Neutrophil (primary cell): ENCODE measurements around the gene NPPB.

Experiments
- H3K27ac ChIP-seq: fragments of 200-600 bp; sonication (generic); 2 replicates; pipeline ENCODE4 v1.5.1; 2016; ENCODE audit warnings: mild to moderate bottlenecking, moderate library complexity
- H3K27me3 ChIP-seq: fragments of 200-600 bp; sonication (generic); 2 replicates; pipeline ENCODE4 v1.6.0; 2016; ENCODE audit warnings: mild to moderate bottlenecking
- H3K36me3 ChIP-seq: fragments of 200-600 bp; sonication (generic); 2 replicates; pipeline ENCODE4 v1.5.1; 2017
- H3K4me1 ChIP-seq, 2 experiments: fragments of 200-600 bp in 1 of 2; sonication (generic) in 1 of 2; 1 replicate in 1 of 2; 2 replicates in 1 of 2; pipeline versions ENCODE4 v1.5.1 to v1.6.1; 2013 to 2016; ENCODE audit warnings: low read depth in 1 of 2, low read length in 1 of 2, mild to moderate bottlenecking in 1 of 2, moderate library complexity in 1 of 2; ENCODE audit not compliant: control insufficient read depth in 1 of 2, insufficient read depth in 1 of 2
- H3K4me3 ChIP-seq, 2 experiments: fragments of 200-600 bp in 1 of 2; sonication (generic) in 1 of 2; 1 replicate in 1 of 2; 2 replicates in 1 of 2; pipeline ENCODE4 v1.5.1; 2013 to 2016; ENCODE audit warnings: low read depth in 1 of 2, low read length in 1 of 2, mild to moderate bottlenecking in 1 of 2, moderate library complexity in 1 of 2
- H3K9me3 ChIP-seq: fragments of 200-600 bp; sonication (generic); 2 replicates; pipeline ENCODE4 v1.5.1; 2016
- TF ChIP-seq, protein P1 (sequence below): fragments of 200-600 bp; sonication (generic); IDR thresholded peaks from 2 replicates; pipeline ENCODE4 v1.5.1; 2016; ENCODE audit warnings: antibody characterized with exemption

Gene NPPB

DNA sequence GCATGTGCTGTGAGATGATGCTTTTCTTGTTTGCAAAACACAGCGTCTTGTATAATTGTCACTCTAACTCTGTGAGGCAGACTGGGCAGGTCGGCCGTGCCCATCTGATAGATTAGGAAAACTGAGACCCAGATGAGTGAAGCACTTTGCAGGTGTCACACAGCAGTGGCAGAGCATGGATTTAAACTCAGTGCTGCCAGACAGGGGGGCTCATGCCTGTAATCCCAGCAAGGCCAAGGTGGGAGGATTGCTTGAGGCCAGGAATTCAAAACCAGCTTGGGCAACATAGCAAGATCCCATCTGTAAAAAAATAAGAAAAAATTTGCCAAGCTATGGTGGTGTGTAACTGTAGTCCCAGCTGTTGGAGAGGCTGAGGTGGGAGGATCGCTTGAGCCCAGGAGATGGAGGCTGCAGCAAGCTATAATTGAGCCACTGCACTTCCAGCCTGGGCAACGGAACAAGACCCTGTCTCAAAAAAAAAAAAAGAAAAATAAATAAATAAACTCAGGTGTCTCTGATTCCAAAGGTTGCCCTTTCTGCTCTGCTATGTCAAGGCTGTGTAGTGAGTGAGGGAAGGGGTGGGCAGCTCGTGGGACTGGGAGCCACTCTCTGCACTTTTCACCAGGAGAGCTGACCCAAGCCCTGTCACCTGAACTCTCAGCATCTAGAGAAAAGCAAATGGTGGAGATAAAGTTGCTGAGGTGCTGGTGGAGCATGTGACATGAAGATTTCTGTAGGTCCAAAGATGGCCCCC, 32.9 kb upstream of the NPPB start:
- Histone ChIP-seq H3K36me3 (no peaks in the 10 kb centered on the region), H3K4me3 (no peak overlapping the region), H3K4me1 (peaks cover 4% of the 10 kb centered on the region in 2 experiments), H3K9me3 (no peaks in the 10 kb centered on the region), H3K27me3 (peaks cover 15% of the 10 kb centered on the region), H3K27ac (no peak overlapping the region)
- TF ChIP-seq, protein P1, sequence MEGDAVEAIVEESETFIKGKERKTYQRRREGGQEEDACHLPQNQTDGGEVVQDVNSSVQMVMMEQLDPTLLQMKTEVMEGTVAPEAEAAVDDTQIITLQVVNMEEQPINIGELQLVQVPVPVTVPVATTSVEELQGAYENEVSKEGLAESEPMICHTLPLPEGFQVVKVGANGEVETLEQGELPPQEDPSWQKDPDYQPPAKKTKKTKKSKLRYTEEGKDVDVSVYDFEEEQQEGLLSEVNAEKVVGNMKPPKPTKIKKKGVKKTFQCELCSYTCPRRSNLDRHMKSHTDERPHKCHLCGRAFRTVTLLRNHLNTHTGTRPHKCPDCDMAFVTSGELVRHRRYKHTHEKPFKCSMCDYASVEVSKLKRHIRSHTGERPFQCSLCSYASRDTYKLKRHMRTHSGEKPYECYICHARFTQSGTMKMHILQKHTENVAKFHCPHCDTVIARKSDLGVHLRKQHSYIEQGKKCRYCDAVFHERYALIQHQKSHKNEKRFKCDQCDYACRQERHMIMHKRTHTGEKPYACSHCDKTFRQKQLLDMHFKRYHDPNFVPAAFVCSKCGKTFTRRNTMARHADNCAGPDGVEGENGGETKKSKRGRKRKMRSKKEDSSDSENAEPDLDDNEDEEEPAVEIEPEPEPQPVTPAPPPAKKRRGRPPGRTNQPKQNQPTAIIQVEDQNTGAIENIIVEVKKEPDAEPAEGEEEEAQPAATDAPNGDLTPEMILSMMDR = no peak

DNA sequence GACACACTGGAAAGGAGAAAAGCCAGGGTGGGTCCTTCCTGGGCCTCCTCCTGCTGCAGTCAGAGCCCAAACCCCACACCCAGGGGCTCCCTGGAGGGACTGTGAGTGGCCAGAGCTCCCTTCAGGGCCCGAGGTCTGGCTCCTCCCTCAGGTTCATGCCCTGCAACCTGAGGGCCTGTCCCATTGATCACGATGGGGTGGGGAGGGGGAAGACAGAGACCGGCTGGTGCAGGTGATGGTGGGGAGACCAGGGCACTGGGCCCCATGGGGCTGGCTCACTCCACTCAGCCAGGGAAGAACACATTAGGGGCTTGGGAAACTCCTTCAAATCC, 30.1 kb upstream of the NPPB start:
- Histone ChIP-seq H3K4me3 (no peak overlapping the region), H3K9me3 (no peaks in the 10 kb centered on the region), H3K27me3 (no peaks in the 10 kb centered on the region), H3K4me1 (peaks cover 3 to 4% of the 10 kb centered on the region in 2 experiments), H3K36me3 (no peaks in the 10 kb centered on the region), H3K27ac (no peak overlapping the region)
- TF ChIP-seq, protein P1 = no peak

DNA sequence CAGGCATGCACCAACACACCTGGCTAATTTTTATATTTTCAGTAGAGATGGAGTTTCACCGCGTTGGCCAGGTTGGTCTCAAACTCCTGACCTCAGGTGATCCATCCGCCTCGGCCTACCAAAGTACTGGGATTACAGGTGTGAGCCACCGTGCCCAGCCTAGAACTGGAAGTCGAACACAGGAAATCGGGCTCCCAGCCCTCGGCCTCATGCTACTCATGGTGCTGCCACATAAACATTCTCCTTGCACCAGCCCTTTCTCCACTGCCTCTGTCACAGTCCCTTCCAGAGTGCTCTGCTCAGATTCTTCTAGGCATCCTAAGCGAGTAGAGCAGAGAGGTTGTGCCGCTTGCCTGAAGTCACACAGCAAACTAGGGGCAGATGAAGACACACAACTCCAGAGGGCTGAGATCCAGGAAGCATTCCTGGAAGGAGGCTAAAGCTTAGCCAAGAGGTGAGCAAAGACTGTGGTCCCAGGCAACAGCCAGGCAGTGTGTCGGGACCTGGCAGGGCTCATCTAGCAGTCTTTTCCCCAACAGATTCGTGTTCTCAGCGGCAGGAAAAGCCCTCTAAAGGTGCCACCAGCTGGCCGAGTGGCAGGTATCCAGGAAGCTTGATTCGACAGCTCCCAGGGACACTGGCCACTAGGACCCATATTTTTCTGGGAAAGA, 29.6 kb upstream of the NPPB start:
- H3K9me3 ChIP-seq = no peaks in the 10 kb centered on the region
- H3K4me1 ChIP-seq = peaks cover 0 to 1% of the 10 kb centered on the region in 2 experiments
- no peaks in the 10 kb centered on the region for H3K27me3 ChIP-seq
- H3K4me3 ChIP-seq = no peak overlapping the region
- TF ChIP-seq, protein P1 = no peak
- no peak overlapping the region for H3K27ac ChIP-seq
- no peaks in the 10 kb centered on the region for H3K36me3 ChIP-seq

DNA sequence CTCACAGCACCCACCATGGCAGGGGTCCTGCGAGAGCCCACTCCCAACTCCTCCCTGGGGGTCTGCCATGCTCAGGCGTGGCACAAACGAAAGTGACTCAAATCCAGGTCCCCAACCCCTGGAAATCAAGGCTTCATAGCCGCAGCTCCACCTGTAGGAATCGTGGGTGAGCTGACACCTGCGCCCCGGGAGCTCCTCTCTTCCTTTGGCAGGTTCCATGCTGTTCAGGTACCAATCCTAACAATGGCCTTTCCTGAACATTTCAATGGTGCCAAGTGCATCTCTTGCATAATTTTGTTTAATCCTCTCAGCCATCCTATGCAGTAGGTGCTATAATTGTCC, 28.9 kb upstream of the NPPB start:
- H3K27ac ChIP-seq = no peak overlapping the region
- TF ChIP-seq, protein P1 = no peak
- H3K36me3 ChIP-seq = no peaks in the 10 kb centered on the region
- no peaks in the 10 kb centered on the region for H3K27me3 ChIP-seq
- peaks cover 0 to 4% of the 10 kb centered on the region in 2 experiments for H3K4me1 ChIP-seq
- H3K9me3 ChIP-seq = no peaks in the 10 kb centered on the region
- no peak overlapping the region for H3K4me3 ChIP-seq

DNA sequence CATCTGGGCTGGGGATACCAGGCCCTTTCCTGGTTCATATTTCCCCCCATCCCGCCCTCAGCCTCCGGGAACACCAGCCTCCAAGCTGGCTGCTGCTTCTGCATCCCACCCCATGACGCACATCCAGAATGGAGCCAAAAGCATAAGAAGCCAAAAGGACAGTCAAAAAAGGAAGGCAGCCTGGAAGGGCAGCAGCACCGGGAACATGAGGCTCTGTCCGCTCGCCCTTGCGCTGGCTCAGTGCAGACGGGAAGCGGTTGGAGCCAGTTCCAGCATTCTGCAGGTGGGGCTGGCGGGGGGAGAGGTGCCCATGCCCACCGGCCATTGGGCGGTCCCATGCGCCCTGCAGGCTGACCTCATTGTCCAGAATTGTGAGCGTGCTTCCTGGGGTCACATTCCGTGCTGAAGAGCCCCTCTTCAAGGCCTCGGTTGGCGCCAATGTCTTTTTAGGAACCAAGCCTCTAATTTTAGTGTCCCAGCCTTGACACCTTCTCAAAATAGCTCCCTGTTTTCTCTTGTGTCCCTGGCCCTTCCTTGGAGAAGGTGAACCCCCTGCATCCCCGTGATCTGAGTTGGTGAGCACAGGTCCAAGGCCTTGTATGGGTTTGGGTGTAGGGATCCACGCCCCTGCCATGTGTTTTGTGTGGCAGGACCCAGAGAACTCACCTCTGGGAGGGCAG, 28.4 kb upstream of the NPPB start:
- no peaks in the 10 kb centered on the region for H3K9me3 ChIP-seq
- no peak overlapping the region for H3K4me3 ChIP-seq
- no peaks in the 10 kb centered on the region for H3K36me3 ChIP-seq
- TF ChIP-seq, protein P1 = no peak
- peaks cover 0 to 4% of the 10 kb centered on the region in 2 experiments for H3K4me1 ChIP-seq
- H3K27me3 ChIP-seq = no peaks in the 10 kb centered on the region
- H3K27ac ChIP-seq = no peak overlapping the region
